ENCODE measurements around the gene PLRG1.
"Not testable (repeated sequence)": the region's sequence is repeated elsewhere in the genome, so short reads cannot be mapped to it uniquely, and the experiment has no call there.

PLRG1 gene
- 90.6 to 185 reads per million in 2 experiments for total RNA-seq

GRCh38 chr4:154549894-154550790 is at the start of gene PLRG1:
TSS of gene PLRG1 (minus strand) at chr4:154550400. CDS start at chr4:154550308, 92 bp downstream.
- peak; percentile 93 for DNase-seq (ENCODE audit: low read depth)

- no peak for DNase-seq (ENCODE audit: low read depth)
Measured at GRCh38 chr4:154597798-154598774, 47.9 kb upstream of the PLRG1 start.

GRCh38 chr4:154597281-154597680 is 47.1 kb upstream of the PLRG1 start:
- not testable (repeated sequence) for DNase-seq (ENCODE audit: low read depth)

GRCh38 chr4:154595807-154596206 is 45.6 kb upstream of the PLRG1 start:
- DNase-seq (ENCODE audit: low read depth) = no peak

- not testable (repeated sequence) for DNase-seq (ENCODE audit: low read depth)
Measured at GRCh38 chr4:154594343-154594742, 44.1 kb upstream of the PLRG1 start.

- DNase-seq (ENCODE audit: low read depth) = no peak
Measured at GRCh38 chr4:154593868-154594267, 43.7 kb upstream of the PLRG1 start.

- DNase-seq (ENCODE audit: low read depth) = no peak
Measured at GRCh38 chr4:154591890-154592289, 41.7 kb upstream of the PLRG1 start.

GRCh38 chr4:154590329-154591006 is 40.3 kb upstream of the PLRG1 start, which contains the start of gene FGA:
TSS of gene FGA (minus strand) at chr4:154590742. CDS start at chr4:154590687, 55 bp downstream.
- DNase-seq (ENCODE audit: low read depth) = no peak

- DNase-seq (ENCODE audit: low read depth) = no peak
Measured at GRCh38 chr4:154589296-154590197, 39.3 kb upstream of the PLRG1 start.

- no peak for DNase-seq (ENCODE audit: low read depth)
Measured at GRCh38 chr4:154588198-154588597, 38.0 kb upstream of the PLRG1 start.

- no peak for DNase-seq (ENCODE audit: low read depth)
Measured at GRCh38 chr4:154586296-154587033, 36.3 kb upstream of the PLRG1 start.

- no peak for DNase-seq (ENCODE audit: low read depth)
Measured at GRCh38 chr4:154585369-154586018, 35.3 kb upstream of the PLRG1 start.

- no peak for DNase-seq (ENCODE audit: low read depth)
Measured at GRCh38 chr4:154584259-154584658, 34.1 kb upstream of the PLRG1 start.

GRCh38 chr4:154583677-154584076 is 33.5 kb upstream of the PLRG1 start:
- no peak for DNase-seq (ENCODE audit: low read depth)

GRCh38 chr4:154583230-154583629 is 33.0 kb upstream of the PLRG1 start:
- no peak for DNase-seq (ENCODE audit: low read depth)

GRCh38 chr4:154582723-154583122 is 32.5 kb upstream of the PLRG1 start:
- no peak for DNase-seq (ENCODE audit: low read depth)

GRCh38 chr4:154579927-154580326 is 29.7 kb upstream of the PLRG1 start:
- DNase-seq (ENCODE audit: low read depth) = no peak

- no peak for DNase-seq (ENCODE audit: low read depth)
Measured at GRCh38 chr4:154578919-154579318, 28.7 kb upstream of the PLRG1 start.

- DNase-seq (ENCODE audit: low read depth) = no peak
Measured at GRCh38 chr4:154577324-154577723, 27.1 kb upstream of the PLRG1 start.
